H9 (cell line): ENCODE data around the gene TIFAB. TPM values are rescaled to one million over a fixed set of nuclear protein-coding genes. Genes with fewer than 3 reads are reported as not detected.

ENCODE experiments used
- DNase-seq: peaks from one replicate; pipeline ENCODE4 v3.0.0-alpha.2; 2017
- H2AFZ ChIP-seq: one replicate; pipeline ENCODE4 v1.6.1; 2013; ENCODE audit warnings: mild to moderate bottlenecking, low read length, control low read depth, moderate library complexity
- H2AK5ac ChIP-seq: 2 replicates; pipeline ENCODE4 v1.6.1; 2013; ENCODE audit warnings: low read length, control low read depth, mixed read lengths; ENCODE audit not compliant: insufficient read length
- H2BK120ac ChIP-seq: one replicate; pipeline ENCODE4 v1.6.1; 2013; ENCODE audit warnings: low read depth, mild to moderate bottlenecking, low read length, control low read depth, inconsistent platforms; ENCODE audit not compliant: poor library complexity, severe bottlenecking
- H2BK12ac ChIP-seq: 2 replicates; pipeline ENCODE4 v1.6.1; 2013; ENCODE audit warnings: low read length, control low read depth, mixed read lengths, low read depth; ENCODE audit not compliant: insufficient read length
- H2BK15ac ChIP-seq: 2 replicates; pipeline ENCODE4 v1.6.1; 2013; ENCODE audit warnings: low read depth, low read length, control low read depth
- H2BK20ac ChIP-seq: one replicate; pipeline ENCODE4 v1.6.1; 2013; ENCODE audit warnings: low read depth, mild to moderate bottlenecking, low read length, control low read depth, inconsistent platforms; ENCODE audit not compliant: poor library complexity, severe bottlenecking
- H2BK5ac ChIP-seq: 2 replicates; pipeline ENCODE4 v1.6.1; 2013; ENCODE audit warnings: low read length, control low read depth, mixed read lengths; ENCODE audit not compliant: insufficient read length
- H3K14ac ChIP-seq: 2 replicates; pipeline ENCODE4 v1.6.1; 2013; ENCODE audit warnings: low read length, control low read depth; ENCODE audit not compliant: insufficient read depth
- H3K18ac ChIP-seq: 2 replicates; pipeline ENCODE4 v1.6.1; 2013; ENCODE audit warnings: low read depth, mild to moderate bottlenecking, mixed read lengths, low read length, control low read depth; ENCODE audit not compliant: insufficient read length
- H3K23ac ChIP-seq: 2 replicates; pipeline ENCODE4 v1.6.1; 2013; ENCODE audit warnings: low read length, control low read depth, mixed read lengths, low read depth; ENCODE audit not compliant: insufficient read length
- H3K23me2 ChIP-seq: 2 replicates; pipeline ENCODE4 v1.6.1; 2013; ENCODE audit warnings: low read depth, mild to moderate bottlenecking, mixed read lengths, low read length, control low read depth; ENCODE audit not compliant: insufficient read length, poor library complexity, severe bottlenecking
- H3K27ac ChIP-seq: 2 replicates; pipeline ENCODE4 v1.5.1; 2013; ENCODE audit warnings: low read length, control low read depth, mixed read lengths, low read depth; ENCODE audit not compliant: insufficient read length
- H3K27me3 ChIP-seq: 2 replicates; pipeline ENCODE4 v1.6.1; 2013; ENCODE audit warnings: low read length, control low read depth, inconsistent platforms; ENCODE audit not compliant: insufficient read depth
- H3K4ac ChIP-seq: 2 replicates; pipeline ENCODE4 v1.6.1; 2013; ENCODE audit warnings: low read depth, mild to moderate bottlenecking, control low read depth, inconsistent platforms, low read length, moderate library complexity
- H3K4me1 ChIP-seq: 2 replicates; pipeline ENCODE4 v1.6.1; 2013; ENCODE audit warnings: low read length, control low read depth, inconsistent platforms; ENCODE audit not compliant: insufficient read depth
- H3K4me2 ChIP-seq: 2 replicates; pipeline ENCODE4 v1.6.1; 2013; ENCODE audit warnings: low read length, control low read depth, mixed read lengths; ENCODE audit not compliant: insufficient read length, insufficient read depth
- H3K56ac ChIP-seq: 2 replicates; pipeline ENCODE4 v1.6.1; 2013; ENCODE audit warnings: low read depth, mild to moderate bottlenecking, mixed read lengths, low read length, control low read depth; ENCODE audit not compliant: insufficient read length
- H3K79me1 ChIP-seq: 2 replicates; pipeline ENCODE4 v1.6.1; 2013; ENCODE audit warnings: low read depth, mild to moderate bottlenecking, moderate library complexity, low read length, control low read depth, inconsistent platforms; ENCODE audit not compliant: insufficient read depth, poor library complexity, severe bottlenecking
- H3K79me2 ChIP-seq: 2 replicates; pipeline ENCODE4 v1.6.1; 2013; ENCODE audit warnings: low read length, control low read depth, inconsistent platforms; ENCODE audit not compliant: insufficient read depth
- H3K9ac ChIP-seq: 2 replicates; pipeline ENCODE4 v1.6.1; 2013; ENCODE audit warnings: low read length, control low read depth, mixed read lengths; ENCODE audit not compliant: insufficient read length; ENCODE audit errors: extremely low read depth
- H3K9me3 ChIP-seq: one replicate; pipeline ENCODE4 v1.6.1; 2013; ENCODE audit warnings: low read depth, low read length, inconsistent platforms; ENCODE audit not compliant: control insufficient read depth
- H3T11ph ChIP-seq: one replicate; pipeline ENCODE4 v1.6.1; 2013; ENCODE audit warnings: mild to moderate bottlenecking, low read length, control low read depth, inconsistent platforms
- H4K20me1 ChIP-seq: one replicate; pipeline ENCODE4 v1.6.1; 2013; ENCODE audit not compliant: control insufficient read depth, insufficient read length, insufficient read depth
- H4K5ac ChIP-seq: 2 replicates; pipeline ENCODE4 v1.6.1; 2013; ENCODE audit warnings: low read depth, mild to moderate bottlenecking, mixed read lengths, low read length, control low read depth; ENCODE audit not compliant: insufficient read length
- H4K8ac ChIP-seq: replicated peaks from 2 replicates; pipeline ENCODE4 v1.6.1; 2013; ENCODE audit warnings: low read length, control low read depth, mixed read lengths, low read depth; ENCODE audit not compliant: insufficient read length
- H4K91ac ChIP-seq: 2 replicates; pipeline ENCODE4 v1.6.1; 2013; ENCODE audit warnings: low read depth, mild to moderate bottlenecking, moderate library complexity, mixed read lengths, low read length, control low read depth; ENCODE audit not compliant: insufficient read length
- H3K27ac Mint-ChIP-seq, 3 experiments: 2 replicates in 2 of 3; 3 replicates in 1 of 3; pipeline ENCODE4 v1.8.0; 2020 to 2021; ENCODE audit warnings: mixed read lengths in 3 of 3, mild to moderate bottlenecking in 1 of 3, moderate library complexity in 1 of 3
- H3K27me3 Mint-ChIP-seq: 2 replicates; pipeline ENCODE4 v1.8.0; 2021; ENCODE audit warnings: low read depth, mild to moderate bottlenecking, moderate library complexity, mixed read lengths
- H3K36me3 Mint-ChIP-seq, 3 experiments: 2 replicates in 2 of 3; 3 replicates in 1 of 3; pipeline ENCODE4 v1.8.0; 2020 to 2021; ENCODE audit warnings: low read depth in 3 of 3, mixed read lengths in 3 of 3; ENCODE audit not compliant: insufficient read depth in 1 of 3
- H3K4me1 Mint-ChIP-seq, 2 experiments: 2 replicates each; pipeline ENCODE4 v1.8.0; 2020; ENCODE audit warnings: mixed read lengths in 2 of 2
- H3K4me3 Mint-ChIP-seq, 2 experiments: 2 replicates in 1 of 2; 3 replicates in 1 of 2; pipeline ENCODE4 v1.8.0; 2020 to 2021; ENCODE audit warnings: mild to moderate bottlenecking in 2 of 2, mixed read lengths in 2 of 2, moderate library complexity in 1 of 2
- H3K9me3 Mint-ChIP-seq, 2 experiments: 2 replicates in 1 of 2; 3 replicates in 1 of 2; pipeline ENCODE4 v1.8.0; 2020; ENCODE audit warnings: mild to moderate bottlenecking in 2 of 2, mixed read lengths in 2 of 2, moderate library complexity in 1 of 2
- CTCF ChIP-seq: fragments of 200-600 bp; sonication (generic); conservative IDR thresholded peaks from 3 replicates; pipeline ENCODE4 v1.8.0; 2021; ENCODE audit warnings: antibody characterized with exemption, mild to moderate bottlenecking
- WGBS: extraction: QIAGEN DNeasy Blood & Tissue Kit; methylation state at CpG from one replicate; pipeline ENCODE4 v1.1.7; 2013; ENCODE audit warnings: missing lambda C conversion rate, low lambda C conversion rate, mixed read lengths; ENCODE audit not compliant: insufficient read length; ENCODE audit errors: extremely low coverage; 5-methylcytosine and 5-hydroxymethylcytosine counted together
- total RNA-seq: library from RNA; stranded (reverse); gene quantifications from 2 replicates; pipeline ENCODE4 v1.2.1, GENCODE V29; 2021

The TIFAB gene
- total RNA-seq, 1 experiment from 2014 or later: not detected

- no peak overlapping the region for H4K5ac ChIP-seq
- no peak overlapping the region for H3K56ac ChIP-seq
- H3K14ac ChIP-seq: no peak overlapping the region
- H4K91ac ChIP-seq: no peak overlapping the region
- H3K27me3 ChIP-seq: no peaks in the 10 kb centered on the region
- peaks cover 10 to 14% of the 10 kb centered on the region in 2 experiments for H3K9me3 Mint-ChIP-seq
- H4K20me1 ChIP-seq: no peaks in the 10 kb centered on the region
- WGBS: no CpG with 5 or more reads among the region's 12 CpGs
- no peak overlapping the region for H2BK120ac ChIP-seq
- H2BK15ac ChIP-seq: no peak overlapping the region
- H3K27ac Mint-ChIP-seq: no peak overlapping the region
- H3T11ph ChIP-seq: no peak overlapping the region
- no peak overlapping the region for H3K4me2 ChIP-seq
- no peak overlapping the region for H3K18ac ChIP-seq
- H3K4ac ChIP-seq: no peak overlapping the region
- H3K27ac ChIP-seq: no peak overlapping the region
- no peak overlapping the region for H2AK5ac ChIP-seq
- peaks cover 2 to 11% (median 5%) of the 10 kb centered on the region in 3 experiments; a peak in 4 of 7 replicates for H3K36me3 Mint-ChIP-seq
- H2BK20ac ChIP-seq: no peak overlapping the region
- H3K9ac ChIP-seq: no peak overlapping the region
- peaks cover 5% of the 10 kb centered on the region for H3K9me3 ChIP-seq
- H3K79me2 ChIP-seq: no peaks in the 10 kb centered on the region
- H3K4me1 Mint-ChIP-seq: peaks cover 0 to 8% of the 10 kb centered on the region in 2 experiments; a peak in 2 of 4 replicates
- H3K4me3 Mint-ChIP-seq: no peak overlapping the region
- H3K79me1 ChIP-seq: no peaks in the 10 kb centered on the region
- no peaks in the 10 kb centered on the region for H3K23me2 ChIP-seq
- peaks cover 29% of the 10 kb centered on the region for H3K27me3 Mint-ChIP-seq
- H3K4me1 ChIP-seq: no peaks in the 10 kb centered on the region
- TF ChIP-seq CTCF: no peak
- no peak overlapping the region for H2AFZ ChIP-seq
- H3K23ac ChIP-seq: no peak overlapping the region
- no peak overlapping the region for H4K8ac ChIP-seq
- H2BK12ac ChIP-seq: no peak overlapping the region
- no peak for DNase-seq
- no peak overlapping the region for H2BK5ac ChIP-seq
Observed at GRCh38 chr5:135429301-135430134, 22.6 kb downstream of the TIFAB start.
